Loucy (cell line): ENCODE measurements around the gene EGLN2.
"Not testable (repeated sequence)": the region's sequence is repeated elsewhere in the genome, so short reads cannot be mapped to it uniquely, and the experiment has no call there.

Source experiments
- H2AFZ ChIP-seq: fragments of 200-600 bp; sonication (generic); 2 replicates; pipeline ENCODE4 v1.6.0; 2016; ENCODE audit warnings: antibody characterized with exemption, mild to moderate bottlenecking, low read length, moderate library complexity
- H3F3A ChIP-seq: fragments of 200-600 bp; 2 replicates; pipeline ENCODE4 v1.6.0; 2016; ENCODE audit warnings: antibody characterized with exemption, low read depth, mild to moderate bottlenecking
- H3K27me3 ChIP-seq: fragments of 200-600 bp; sonication (generic); 2 replicates; pipeline ENCODE4 v1.6.1; 2014; ENCODE audit warnings: low read length, mild to moderate bottlenecking; ENCODE audit not compliant: insufficient read depth, poor library complexity, severe bottlenecking
- H3K36me3 ChIP-seq: fragments of 200-600 bp; sonication (generic); 2 replicates; pipeline ENCODE4 v1.6.1; 2016; ENCODE audit warnings: low read length; ENCODE audit not compliant: insufficient read depth
- H3K4me1 ChIP-seq: fragments of 200-600 bp; sonication (generic); 2 replicates; pipeline ENCODE4 v1.5.1; 2014; ENCODE audit warnings: low read length, mild to moderate bottlenecking; ENCODE audit not compliant: insufficient read depth, poor library complexity, severe bottlenecking
- H3K4me2 ChIP-seq: fragments of 200-600 bp; sonication (generic); 2 replicates; pipeline ENCODE4 v1.6.0; 2014; ENCODE audit warnings: antibody characterized with exemption, low read length, low read depth, mild to moderate bottlenecking; ENCODE audit not compliant: poor library complexity, severe bottlenecking
- H3K4me3 ChIP-seq: fragments of 200-600 bp; sonication (generic); 2 replicates; pipeline ENCODE4 v1.5.1; 2014; ENCODE audit warnings: low read length, mild to moderate bottlenecking, mixed read lengths; ENCODE audit not compliant: poor library complexity, severe bottlenecking
- H3K79me2 ChIP-seq: fragments of 200-600 bp; sonication (generic); 2 replicates; pipeline ENCODE4 v1.6.1; 2014; ENCODE audit warnings: low read length; ENCODE audit not compliant: insufficient read depth
- H3K9ac ChIP-seq: fragments of 200-600 bp; sonication (generic); 2 replicates; pipeline ENCODE4 v1.6.0; 2014; ENCODE audit warnings: mild to moderate bottlenecking, low read depth, low read length, moderate library complexity; ENCODE audit not compliant: poor library complexity, severe bottlenecking
- H3K9me2 ChIP-seq: fragments of 200-600 bp; sonication (generic); replicated peaks from 2 replicates; pipeline ENCODE4 v1.6.1; 2016; ENCODE audit warnings: low read depth, low read length, mixed read lengths
- H3K9me3 ChIP-seq: fragments of 200-600 bp; sonication (generic); 2 replicates; pipeline ENCODE4 v1.6.1; 2014; ENCODE audit warnings: mild to moderate bottlenecking, antibody characterized with exemption, low read length, low read depth; ENCODE audit not compliant: insufficient read depth
- H4K20me1 ChIP-seq: fragments of 200-600 bp; sonication (generic); 2 replicates; pipeline ENCODE4 v1.6.0; 2014; ENCODE audit warnings: antibody characterized with exemption, low read length, mild to moderate bottlenecking; ENCODE audit not compliant: insufficient read depth, poor library complexity, severe bottlenecking
- EZH2phosphoT487 ChIP-seq: fragments of 200-600 bp; IDR thresholded peaks from 2 replicates; pipeline ENCODE4 v1.6.1; 2018; ENCODE audit warnings: antibody characterized with exemption, mild to moderate bottlenecking, moderate library complexity, borderline replicate concordance
- TF ChIP-seq, protein P1 (sequence below): fragments of 200-600 bp; sonication (generic); conservative IDR thresholded peaks from 2 replicates; pipeline ENCODE4 v1.5.1; 2014; ENCODE audit warnings: mild to moderate bottlenecking, antibody characterized with exemption, low read length

EGLN2 gene

DNA sequence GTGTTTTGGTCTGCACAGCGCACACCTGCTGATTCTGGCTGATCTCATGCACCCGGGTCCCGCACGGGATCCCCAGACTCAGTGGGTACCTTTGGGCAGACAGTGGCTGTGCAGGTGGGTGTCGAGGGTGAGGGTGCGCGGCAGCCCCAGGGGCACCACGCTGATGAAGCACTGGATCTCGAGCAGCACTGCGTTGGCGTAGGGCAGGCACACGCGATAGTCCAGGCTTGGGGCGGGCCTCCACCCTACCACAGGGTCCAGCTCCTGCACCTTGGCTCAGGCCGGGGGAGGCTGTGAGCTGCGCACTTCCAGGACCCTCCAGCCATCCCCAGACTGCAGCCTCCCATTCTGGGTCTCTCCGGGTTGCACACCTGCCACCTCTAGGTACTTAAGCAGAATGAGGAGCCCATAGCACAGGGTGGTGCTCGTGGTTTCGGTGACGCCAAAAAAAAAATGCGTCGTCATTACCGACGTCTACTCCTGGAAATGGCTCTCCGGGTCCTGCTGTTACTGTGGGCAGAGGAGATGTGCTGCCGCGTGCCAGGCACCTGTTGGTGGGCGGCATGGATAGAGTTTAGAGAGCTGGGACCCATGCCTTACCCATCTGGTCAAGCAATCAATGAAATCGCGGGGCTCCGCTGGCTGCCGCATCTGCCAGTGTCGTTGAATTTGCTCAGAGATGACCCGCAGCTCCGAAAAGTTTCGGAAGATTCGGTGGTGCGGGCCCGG, 10.5 kb downstream of the EGLN2 start:
- Histone ChIP-seq H3K4me1 (peaks cover 20% of the 10 kb centered on the region), H3F3A (no peaks in the 10 kb centered on the region), H3K4me2 (no peak overlapping the region), H3K9ac (no peak overlapping the region), H3K27me3 (no peaks in the 10 kb centered on the region), H4K20me1 (peaks cover 39% of the 10 kb centered on the region), H3K36me3 (peaks cover 18% of the 10 kb centered on the region; the same call in 1 of the 2 replicates), H3K79me2 (peaks cover 41% of the 10 kb centered on the region), H2AFZ (no peak overlapping the region), H3K9me2 (no peaks in the 10 kb centered on the region), H3K4me3 (no peak overlapping the region), H3K9me3 (no peaks in the 10 kb centered on the region)
- no peak for TF ChIP-seq EZH2phosphoT487
- TF ChIP-seq, protein P1, sequence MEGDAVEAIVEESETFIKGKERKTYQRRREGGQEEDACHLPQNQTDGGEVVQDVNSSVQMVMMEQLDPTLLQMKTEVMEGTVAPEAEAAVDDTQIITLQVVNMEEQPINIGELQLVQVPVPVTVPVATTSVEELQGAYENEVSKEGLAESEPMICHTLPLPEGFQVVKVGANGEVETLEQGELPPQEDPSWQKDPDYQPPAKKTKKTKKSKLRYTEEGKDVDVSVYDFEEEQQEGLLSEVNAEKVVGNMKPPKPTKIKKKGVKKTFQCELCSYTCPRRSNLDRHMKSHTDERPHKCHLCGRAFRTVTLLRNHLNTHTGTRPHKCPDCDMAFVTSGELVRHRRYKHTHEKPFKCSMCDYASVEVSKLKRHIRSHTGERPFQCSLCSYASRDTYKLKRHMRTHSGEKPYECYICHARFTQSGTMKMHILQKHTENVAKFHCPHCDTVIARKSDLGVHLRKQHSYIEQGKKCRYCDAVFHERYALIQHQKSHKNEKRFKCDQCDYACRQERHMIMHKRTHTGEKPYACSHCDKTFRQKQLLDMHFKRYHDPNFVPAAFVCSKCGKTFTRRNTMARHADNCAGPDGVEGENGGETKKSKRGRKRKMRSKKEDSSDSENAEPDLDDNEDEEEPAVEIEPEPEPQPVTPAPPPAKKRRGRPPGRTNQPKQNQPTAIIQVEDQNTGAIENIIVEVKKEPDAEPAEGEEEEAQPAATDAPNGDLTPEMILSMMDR = no peak

DNA sequence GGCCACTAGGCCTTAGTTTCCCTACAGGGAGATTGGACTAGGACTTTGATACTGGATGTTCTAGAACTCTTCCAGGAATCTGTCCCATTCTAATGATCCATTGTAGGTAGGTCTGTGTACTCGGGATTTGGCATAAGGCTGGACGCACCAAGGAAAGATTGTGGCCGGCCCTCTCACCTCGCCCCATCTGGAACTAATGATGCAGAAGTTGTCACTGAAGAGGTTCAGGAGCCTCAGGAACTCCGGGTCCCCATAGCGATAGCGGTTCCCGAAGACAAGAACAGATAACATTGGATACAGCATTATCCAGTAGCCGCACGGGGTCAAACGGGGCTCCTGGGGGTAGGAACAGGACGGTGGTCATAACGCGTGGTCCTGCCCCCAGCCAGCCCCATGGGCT, 11.2 kb downstream of the EGLN2 start:
- H3K4me2 ChIP-seq = no peak overlapping the region
- H3K9ac ChIP-seq = no peak overlapping the region
- no peaks in the 10 kb centered on the region for H3F3A ChIP-seq
- peaks cover 35% of the 10 kb centered on the region; the same call in 1 of the 2 replicates for H3K79me2 ChIP-seq
- H3K4me3 ChIP-seq = no peak overlapping the region
- peaks cover 32% of the 10 kb centered on the region for H4K20me1 ChIP-seq
- H3K9me3 ChIP-seq = no peaks in the 10 kb centered on the region
- no peaks in the 10 kb centered on the region for H3K9me2 ChIP-seq
- H3K4me1 ChIP-seq = peaks cover 14% of the 10 kb centered on the region
- no peak overlapping the region for H2AFZ ChIP-seq
- H3K36me3 ChIP-seq = peaks cover 18% of the 10 kb centered on the region; the same call in 1 of the 2 replicates
- no peaks in the 10 kb centered on the region for H3K27me3 ChIP-seq
- TF ChIP-seq EZH2phosphoT487 = no peak
- TF ChIP-seq, protein P1 = no peak

DNA sequence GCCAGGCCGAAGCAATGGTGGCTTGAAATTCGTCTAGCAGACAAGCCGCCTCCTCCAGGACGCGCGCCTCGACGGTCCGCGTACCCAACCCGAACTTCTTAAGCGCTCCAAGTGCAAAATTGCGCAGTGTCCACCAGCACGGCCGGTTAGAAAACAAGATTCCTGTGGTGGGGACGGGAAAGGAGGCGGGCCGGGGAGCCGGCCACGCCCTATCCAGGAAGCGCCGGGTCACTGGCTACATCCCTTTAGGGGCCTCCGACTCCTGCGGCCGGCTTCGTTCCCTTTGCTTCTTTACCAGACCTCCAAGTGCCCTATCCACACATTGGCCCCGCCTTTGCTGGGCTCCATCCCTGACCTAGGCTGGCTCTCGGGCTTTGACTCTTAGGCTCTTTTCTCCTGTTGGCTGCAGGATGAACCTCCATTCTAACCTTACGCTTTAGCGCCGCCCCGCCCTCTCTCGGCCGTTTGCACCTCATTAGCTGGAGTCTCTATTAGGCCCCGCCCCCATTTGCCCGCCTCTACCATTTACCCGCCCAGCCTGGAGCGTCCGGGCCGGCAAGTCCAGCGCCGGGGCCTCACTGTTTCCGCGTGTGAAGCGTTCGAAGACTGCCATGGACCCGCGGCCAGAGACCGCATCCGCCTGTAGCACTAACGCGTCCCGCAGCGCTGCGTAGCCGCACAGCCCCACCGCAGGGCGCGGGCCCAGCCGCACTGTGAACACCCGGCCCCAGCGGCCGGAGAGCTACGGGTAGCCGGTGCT, 11.8 kb downstream of the EGLN2 start:
- not testable (repeated sequence) for H3K9me2 ChIP-seq, H3K4me3 ChIP-seq

More for the DNA sequence above, 11.8 kb downstream of the EGLN2 start:
- H3K79me2 ChIP-seq = peaks cover 28% of the 10 kb centered on the region; the same call in 1 of the 2 replicates
- not testable (repeated sequence) for H3K27me3 ChIP-seq, H3K4me1 ChIP-seq, H2AFZ ChIP-seq, H3K4me2 ChIP-seq, H3F3A ChIP-seq, H3K9me3 ChIP-seq, H3K9ac ChIP-seq
- peaks cover 18% of the 10 kb centered on the region; the same call in 1 of the 2 replicates for H3K36me3 ChIP-seq
- H4K20me1 ChIP-seq = peaks cover 26% of the 10 kb centered on the region
